Adrenal gland (tissue), 12 donors: ENCODE measurements around the gene RAD17. TPM values are rescaled to one million over a fixed set of nuclear protein-coding genes. Genes with fewer than 3 reads are reported as not detected.
A peak's percentile ranks its signal among the peaks of the same experiment; 100 is the strongest.
"Not testable (repeated sequence)": the region's sequence is repeated elsewhere in the genome, so short reads cannot be mapped to it uniquely, and the experiment has no call there.

Experiments
- DNase-seq, 7 donors: peaks; one replicate each; pipeline ENCODE4 v3.0.0-alpha.2; 2019 to 2020
- H3K27ac ChIP-seq, 5 donors: fragments of 200-600 bp; sonication (generic) in 4 of 5; 1 replicate in 3 of 5; 2 replicates in 2 of 5; pipeline versions ENCODE4 v1.5.1 to v1.8.0; 2016 to 2020; ENCODE audit warnings: mild to moderate bottlenecking in 1 of 5
- H3K27me3 ChIP-seq: fragments of 200-600 bp; 2 replicates; pipeline ENCODE4 v1.8.0; 2021
- H3K36me3 ChIP-seq, 2 donors: fragments of 200-600 bp; replicated peaks in 1 of 2; 1 replicate in 1 of 2; 2 replicates in 1 of 2; pipeline versions ENCODE4 v1.5.1 to v1.8.0; 2018 to 2022
- H3K4me1 ChIP-seq, 2 donors: fragments of 200-600 bp; replicated peaks in 1 of 2; 1 replicate in 1 of 2; 2 replicates in 1 of 2; pipeline versions ENCODE4 v1.5.1 to v1.8.0; 2018 to 2021
- H3K4me3 ChIP-seq, 4 donors: fragments of 200-600 bp; sonication (generic) in 3 of 4; one replicate each; pipeline ENCODE4 v1.5.1; 2016 to 2018
- H3K9me3 ChIP-seq, 3 donors: fragments of 200-600 bp; sonication (generic) in 1 of 3; replicated peaks in 1 of 3; 1 replicate in 2 of 3; 2 replicates in 1 of 3; pipeline versions ENCODE4 v1.5.1 to v1.8.0; 2016 to 2021
- CTCF ChIP-seq, 6 experiments: fragments of 450-650 bp in 4 of 6; fragments of 200-600 bp in 2 of 6; sonication (generic) in 1 of 6; IDR thresholded peaks; 1 replicate in 5 of 6; 2 replicates in 1 of 6; pipeline versions ENCODE4 v1.5.1 to v1.8.0; 2016 to 2021; ENCODE audit warnings: antibody characterized with exemption in 6 of 6, mild to moderate bottlenecking in 2 of 6, moderate library complexity in 1 of 6
- POLR2A ChIP-seq, 2 donors: fragments of 450-650 bp; IDR thresholded peaks; one replicate each; pipeline ENCODE4 v1.6.1; 2017; ENCODE audit warnings: antibody characterized with exemption in 2 of 2, mild to moderate bottlenecking in 2 of 2, moderate library complexity in 1 of 2
- WGBS, 4 donors: extraction: QIAGEN DNeasy Blood & Tissue Kit in 2 of 4; methylation state at CpG; one replicate each; pipeline versions ENCODE4 v1.1.5 to v1.1.7; 2013 to 2017; 5-methylcytosine and 5-hydroxymethylcytosine counted together
- intact Hi-C, 2 donors: fragments of 100-400 bp; cut with DNase I; formaldehyde crosslinking; loops; one replicate each; pipeline versions ENCODE4 v1.14.1 to v1.15.0; 2022 to 2023
- polyA plus RNA-seq, 3 donors: library from polyadenylated mRNA; stranded (reverse); fragments of 200-250 nt in 2 of 3; fragments of 350-450 nt in 1 of 3; fragmentation: Illumina TruSeq in 1 of 3; extraction: RNeasy Lipid Tissue Mini Kit (QIAGEN cat#74804) in 1 of 3; gene quantifications; one replicate each; pipeline ENCODE4 v1.2.3, GENCODE V29; 2013 to 2014
- total RNA-seq, 9 donors: library from RNA; depleted of rRNA in 4 of 9; stranded (reverse); fragments of >200 nt in 4 of 9; fragments of 120-200 nt in 1 of 9; fragmentation: NEBNext Ultra II Directional in 1 of 9; extraction: Animal tissue kit (Norgen Biotek cat#: 25700) in 1 of 9; gene quantifications; one replicate each; pipeline versions ENCODE4 v1.1.0 to v1.2.4, GENCODE V29; 2013 to 2023
- donor health status: healthy with polysubstance abuse.
- donor health status: Bipolar disorder and iron deficiency.
- donor health status: DM: yes; HTN: yes; CAD: no.
- donor health status: DM: no; HTN: no; CAD: no.
- donor health status: DM: no; HTN: no; CAD: no.
- donor health status: DM: yes; HTN: yes; CAD: no.

RAD17 gene
- total and polyA plus RNA-seq, 12 donors: 10.4 to 33.6 (median 20.6) TPM

GRCh38 chr5:69331528-69332445 lies 37.8 kb upstream of the RAD17 start:
- peak in 1 of 7 donors; percentile 41 for DNase-seq
- Histone ChIP-seq H3K36me3 (no peaks in the 10 kb centered on the region), H3K4me1 (peaks cover 0 to 13% of the 10 kb centered on the region in 2 donors), H3K4me3 (peak overlapping the region; percentile 15 to 59 (median 36)), H3K9me3 (no peaks in the 10 kb centered on the region), H3K27ac (peak overlapping the region in 2 of 5 donors; percentile 53 to 55), H3K27me3 (no peaks in the 10 kb centered on the region)
- no peak for TF ChIP-seq POLR2A (IDR thresholded peaks at IDR 0.05)
- TF ChIP-seq CTCF (IDR thresholded peaks at IDR 0.05): no peak
- WGBS, 4 donors: 56 to 65% (median 61%) methylated on average over 11 of the region's 11 CpGs
- intact Hi-C loops: loop anchor here in 1 of 2 donors (10.0 kb wide), 2 partner anchors 237 to 287 kb away; partner anchors contain the start of gene SLC30A5

DNA sequence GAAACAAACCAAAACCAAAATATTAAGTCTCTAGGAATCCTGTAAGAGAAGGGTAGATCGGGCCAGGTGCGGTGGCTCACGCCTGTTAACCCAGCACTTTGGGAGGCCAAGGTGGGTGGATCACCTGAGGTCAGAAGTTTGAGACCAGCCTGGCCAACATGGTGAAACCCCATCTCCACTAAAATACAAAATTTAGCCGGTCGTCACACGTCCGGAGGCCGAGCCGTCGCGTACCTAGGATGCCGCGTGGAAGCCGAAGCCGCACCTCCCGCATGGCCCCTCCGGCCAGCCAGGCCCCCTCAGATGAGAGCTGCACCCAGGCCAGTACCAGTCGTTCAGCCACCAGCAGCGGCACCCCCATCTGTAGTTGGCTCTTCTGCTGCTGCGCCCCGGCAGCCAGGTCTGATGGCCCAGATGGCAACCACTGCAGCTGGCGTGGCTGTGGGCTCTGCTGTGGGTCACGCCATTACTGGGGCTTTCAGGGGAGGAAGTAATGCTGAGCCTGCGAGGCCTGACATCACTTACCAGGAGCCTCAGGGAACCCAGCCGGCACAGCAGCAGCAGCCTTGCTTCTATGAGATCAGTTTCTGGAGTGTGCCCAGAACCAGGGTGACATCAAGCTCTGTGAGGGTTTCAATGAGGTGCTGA lies 35.8 kb upstream of the RAD17 start:
- not testable (repeated sequence) for H3K4me3 ChIP-seq, H3K27ac ChIP-seq, H3K9me3 ChIP-seq, H3K36me3 ChIP-seq, H3K27me3 ChIP-seq
- intact Hi-C loops: loop anchor here in 1 of 2 donors (10.0 kb wide), 2 partner anchors 239 to 289 kb away; partner anchors contain the start of gene SLC30A5
- WGBS, 4 donors: 93 to 96% (median 95%) methylated on average over 16 to 25 of the region's 25 CpGs
- peak in 1 of 7 donors; percentile 57 for DNase-seq
- peaks cover 0 to 13% of the 10 kb centered on the region in 2 donors for H3K4me1 ChIP-seq

DNA sequence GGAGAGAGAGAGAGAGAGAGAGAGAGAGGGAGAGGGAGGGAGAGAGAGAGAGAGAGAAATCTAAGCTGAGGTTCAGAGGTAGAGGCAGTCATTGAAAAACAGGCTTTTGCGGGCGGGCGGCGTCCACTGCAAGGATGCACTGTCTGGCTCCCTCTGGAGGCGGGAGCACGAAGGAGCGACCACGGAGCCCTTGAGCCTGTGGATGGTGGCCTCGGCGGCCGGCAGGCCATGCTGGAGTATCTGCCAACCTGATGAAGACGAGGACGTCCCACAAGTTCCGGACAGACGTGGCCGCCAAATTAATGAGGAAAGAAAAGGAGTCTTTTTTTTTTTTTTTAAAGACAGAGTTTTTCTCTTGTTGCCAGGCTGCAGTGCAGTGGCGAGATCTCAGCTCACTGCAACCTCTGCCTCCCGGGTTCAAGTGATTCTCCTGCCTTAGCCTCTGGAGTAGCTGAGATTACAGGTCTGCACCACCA lies 34.8 kb upstream of the RAD17 start:
- peak; percentile 83 to 96 (median 90) for DNase-seq
- intact Hi-C loops: loop anchor here in 1 of 2 donors (10.0 kb wide), 2 partner anchors 240 to 290 kb away; partner anchors contain the start of gene SLC30A5
- Histone ChIP-seq H3K9me3 (no peaks in the 10 kb centered on the region), H3K27ac (no peak overlapping the region), H3K4me1 (peaks cover 0 to 13% of the 10 kb centered on the region in 2 donors), H3K36me3 (no peaks in the 10 kb centered on the region), H3K4me3 (no peak overlapping the region), H3K27me3 (no peaks in the 10 kb centered on the region)
- TF ChIP-seq CTCF (IDR thresholded peaks at IDR 0.05) (peak; percentile 65 to 82 (median 76)), POLR2A (IDR thresholded peaks at IDR 0.05) (no peak)
- WGBS, 4 donors: 10 to 12% (median 11%) methylated on average over 17 to 18 of the region's 18 CpGs

- no peak for TF ChIP-seq CTCF (IDR thresholded peaks at IDR 0.05)
- TF ChIP-seq POLR2A (IDR thresholded peaks at IDR 0.05): no peak
- Histone ChIP-seq H3K27me3 (no peaks in the 10 kb centered on the region), H3K27ac (no peak overlapping the region), H3K4me1 (peaks cover 0 to 13% of the 10 kb centered on the region in 2 donors), H3K9me3 (no peaks in the 10 kb centered on the region), H3K36me3 (no peaks in the 10 kb centered on the region), H3K4me3 (no peak overlapping the region)
- 83 to 93% (median 88%) methylated on average over 7 of the region's 7 CpGs for WGBS, 4 donors
- DNase-seq: peak in 1 of 7 donors; percentile 48
- intact Hi-C loops: loop anchor here in 1 of 2 donors (10.0 kb wide), 2 partner anchors 241 to 291 kb away; partner anchors contain the start of gene SLC30A5
These were observed 34.2 kb upstream of the RAD17 start for GRCh38 chr5:69335341-69335935.
